ENCODE measurements around the gene AHNAK2.
"Not testable (repeated sequence)": the region's sequence is repeated elsewhere in the genome, so short reads cannot be mapped to it uniquely, and the experiment has no call there.

AHNAK2 gene

DNA sequence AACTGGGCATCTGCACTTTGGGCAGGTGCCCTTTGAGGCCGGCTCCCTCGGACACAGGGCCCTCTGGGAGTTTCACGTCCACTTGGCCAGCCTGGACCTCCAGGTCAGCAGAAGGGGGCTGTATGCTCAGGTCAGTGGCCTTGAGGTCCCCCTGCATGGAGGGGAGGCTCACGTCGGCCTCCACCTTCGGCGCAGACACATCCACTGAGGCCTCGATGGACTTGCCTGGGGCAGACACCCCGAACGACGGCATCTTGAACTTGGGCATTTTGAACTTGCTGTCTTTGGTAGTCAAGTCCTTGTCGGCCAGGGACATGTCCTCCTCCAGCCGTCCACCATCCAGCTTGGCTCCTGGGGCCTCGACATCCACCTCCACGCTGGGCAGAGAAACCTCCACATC lies 27.5 kb downstream of the AHNAK2 start:
- DNase-seq: not testable (repeated sequence)

DNA sequence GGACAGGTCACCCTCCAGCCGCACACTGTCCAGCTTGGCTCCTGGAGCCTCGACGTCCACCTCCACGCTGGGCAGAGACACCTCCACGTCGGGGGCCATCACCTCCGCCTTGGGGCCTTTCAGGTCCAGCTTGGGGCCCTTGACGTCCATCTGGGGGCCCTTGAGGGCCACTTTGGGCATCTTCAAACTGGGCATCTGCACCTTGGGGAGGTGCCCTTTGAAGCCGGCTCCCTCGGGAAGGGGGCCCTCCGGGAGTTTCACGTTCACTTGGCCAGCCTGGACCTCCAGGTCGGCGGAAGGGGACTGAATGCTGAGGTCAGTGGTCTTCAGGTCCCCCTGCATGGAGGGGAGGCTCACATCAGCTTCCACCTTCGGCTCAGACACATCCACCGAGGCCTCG lies 28.2 kb downstream of the AHNAK2 start:
- DNase-seq: no peak

- not testable (repeated sequence) for DNase-seq
Observed at GRCh38 chr14:104949406-104949955, 28.7 kb downstream of the AHNAK2 start.

DNA sequence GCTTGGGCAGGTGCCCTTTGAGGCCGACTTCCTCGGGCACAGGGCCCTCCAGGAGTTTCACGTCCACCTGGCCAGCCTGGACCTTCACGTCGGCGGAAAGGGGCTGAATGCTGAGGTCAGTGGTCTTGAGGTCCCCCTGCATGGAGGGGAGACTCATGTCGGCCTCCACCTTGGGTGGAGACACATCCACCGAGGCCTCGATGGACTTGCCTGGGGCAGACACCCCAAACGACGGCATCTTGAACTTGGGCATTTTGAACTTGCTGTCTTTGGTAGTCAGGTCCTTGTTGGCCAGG lies 29.5 kb downstream of the AHNAK2 start:
- no peak for DNase-seq

- DNase-seq: not testable (repeated sequence)
Observed at GRCh38 chr14:104947881-104948735, 30.1 kb downstream of the AHNAK2 start.

DNA sequence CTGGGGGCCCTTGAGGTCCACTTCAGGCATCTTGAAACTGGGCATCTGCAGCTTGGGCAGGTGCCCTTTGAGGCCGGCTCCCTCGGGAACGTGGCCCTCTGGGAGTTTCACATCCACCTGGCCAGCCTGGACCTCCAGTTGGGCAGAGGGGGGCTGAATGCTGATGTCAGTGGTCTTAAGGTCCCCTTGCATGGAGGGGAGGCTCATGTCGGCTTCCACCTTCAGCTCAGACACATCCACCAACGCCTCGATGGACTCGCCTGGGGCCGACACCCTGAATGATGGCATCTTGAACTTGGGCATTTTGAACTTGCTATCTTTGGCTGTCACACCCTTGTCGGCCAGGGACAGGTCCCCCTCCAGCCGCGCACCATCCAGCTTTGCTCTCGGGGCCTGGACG lies 31.0 kb downstream of the AHNAK2 start:
- DNase-seq: not testable (repeated sequence)

GRCh38 chr14:104945986-104946965 lies 31.9 kb downstream of the AHNAK2 start:
- not testable (repeated sequence) for DNase-seq

- not testable (repeated sequence) for DNase-seq
Observed at GRCh38 chr14:104945266-104945665, 32.9 kb downstream of the AHNAK2 start.

DNA sequence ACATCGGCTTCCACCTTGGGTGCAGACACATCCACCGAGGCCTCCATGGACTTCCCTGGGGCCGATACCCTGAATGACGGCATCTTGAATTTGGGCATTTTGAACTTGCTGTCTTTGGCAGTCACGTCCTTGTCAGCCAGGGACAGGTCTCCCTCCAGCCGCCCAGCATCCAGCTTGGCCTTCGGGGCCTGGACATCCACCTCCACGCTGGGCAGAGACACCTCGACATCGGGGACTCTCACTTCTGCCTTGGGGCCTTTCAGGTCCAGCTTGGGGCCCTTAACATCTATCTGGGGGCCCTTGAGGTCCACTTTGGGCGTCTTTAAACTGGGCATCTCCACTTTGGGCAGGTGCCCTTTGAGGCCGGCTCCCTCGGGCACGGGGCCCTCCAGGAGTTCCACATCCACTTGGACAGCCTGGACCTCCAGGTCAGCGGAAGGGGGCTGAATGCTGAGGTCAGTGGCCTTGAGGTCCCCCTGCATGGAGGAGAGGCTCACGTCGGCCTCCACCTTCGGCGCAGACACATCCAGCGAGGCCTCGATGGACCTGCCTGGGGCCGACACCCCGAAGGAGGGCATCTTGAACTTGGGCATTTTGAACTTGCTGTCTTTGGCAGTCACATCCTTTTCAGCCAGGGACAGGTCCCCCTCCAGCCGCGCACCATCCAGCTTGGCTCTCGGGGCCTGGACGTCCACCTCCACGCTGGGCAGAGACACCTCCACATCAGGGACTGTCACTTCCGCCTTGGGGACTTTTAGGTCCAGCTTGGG lies 33.6 kb downstream of the AHNAK2 start:
- not testable (repeated sequence) for DNase-seq

- not testable (repeated sequence) for DNase-seq
Observed at GRCh38 chr14:104944016-104944308, 34.2 kb downstream of the AHNAK2 start.

DNA sequence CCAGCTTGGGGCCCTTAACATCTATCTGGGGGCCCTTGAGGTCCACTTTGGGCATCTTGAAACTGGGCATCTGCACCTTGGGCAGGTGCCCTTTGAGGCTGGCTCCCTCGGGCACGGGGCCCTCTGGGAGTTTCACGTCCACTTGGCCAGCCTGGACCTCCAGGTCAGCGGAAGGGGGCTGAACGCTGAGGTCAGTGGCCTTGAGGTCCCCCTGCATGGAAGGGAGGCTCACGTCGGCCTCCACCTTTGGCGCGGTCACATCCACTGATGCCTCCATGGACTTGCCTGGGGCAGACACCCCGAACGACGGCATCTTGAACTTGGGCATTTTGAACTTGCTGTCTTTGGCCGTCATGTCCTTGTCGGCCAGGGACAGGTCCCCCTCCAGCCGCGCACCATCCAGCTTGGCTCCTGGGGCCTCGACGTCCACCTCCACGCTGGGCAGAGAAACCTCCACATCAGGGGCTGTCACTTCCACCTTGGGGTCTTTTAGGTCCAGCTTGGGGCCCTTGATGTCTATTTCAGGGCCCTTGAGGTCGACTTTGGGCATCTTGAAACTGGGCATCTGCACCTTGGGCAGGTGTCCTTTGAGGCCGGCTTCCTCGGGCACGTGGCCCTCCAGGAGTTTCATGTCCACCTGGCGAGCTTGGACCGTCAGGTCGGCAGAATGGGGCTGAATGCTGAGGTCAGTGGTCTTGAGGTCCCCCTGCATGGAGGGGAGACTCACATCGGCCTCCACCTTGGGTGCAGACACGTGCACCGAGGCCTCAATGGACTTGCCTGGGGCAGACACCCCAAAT lies 34.8 kb downstream of the AHNAK2 start:
- DNase-seq: not testable (repeated sequence)

- no peak for DNase-seq
Observed at GRCh38 chr14:104942586-104942985, 35.6 kb downstream of the AHNAK2 start.

GRCh38 chr14:104941508-104942365 lies 36.4 kb downstream of the AHNAK2 start:
- no peak for DNase-seq

DNA sequence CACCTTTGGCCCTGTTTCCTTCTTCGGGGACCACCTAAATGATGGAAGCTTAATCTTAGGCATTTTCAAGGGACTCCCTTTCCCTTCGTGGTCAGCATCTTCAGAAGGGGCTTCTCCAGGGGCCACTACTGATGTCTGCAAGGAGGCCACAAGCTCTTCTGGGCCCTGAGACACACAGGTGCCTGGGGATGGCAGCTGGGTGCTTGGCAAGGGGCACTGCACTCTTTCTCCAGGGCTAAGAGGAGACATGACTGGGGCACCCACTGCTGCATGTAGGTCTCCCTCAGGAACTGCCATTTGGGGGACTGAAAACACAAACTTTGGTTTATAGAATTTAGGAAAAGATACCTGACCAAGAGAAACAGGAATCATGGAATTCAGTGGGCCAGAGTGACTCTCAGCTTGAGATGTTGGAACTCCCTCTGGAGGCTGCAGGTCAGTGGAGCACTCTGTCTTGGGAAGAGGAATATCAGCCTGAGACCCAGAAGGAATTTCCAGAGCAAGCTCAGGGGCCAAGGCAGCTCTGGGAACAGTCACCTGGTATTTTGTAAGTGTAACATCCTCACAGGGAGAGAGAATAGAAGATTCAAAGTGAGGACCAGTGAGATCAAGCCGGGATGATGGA lies 37.5 kb downstream of the AHNAK2 start:
- DNase-seq: no peak

DNA sequence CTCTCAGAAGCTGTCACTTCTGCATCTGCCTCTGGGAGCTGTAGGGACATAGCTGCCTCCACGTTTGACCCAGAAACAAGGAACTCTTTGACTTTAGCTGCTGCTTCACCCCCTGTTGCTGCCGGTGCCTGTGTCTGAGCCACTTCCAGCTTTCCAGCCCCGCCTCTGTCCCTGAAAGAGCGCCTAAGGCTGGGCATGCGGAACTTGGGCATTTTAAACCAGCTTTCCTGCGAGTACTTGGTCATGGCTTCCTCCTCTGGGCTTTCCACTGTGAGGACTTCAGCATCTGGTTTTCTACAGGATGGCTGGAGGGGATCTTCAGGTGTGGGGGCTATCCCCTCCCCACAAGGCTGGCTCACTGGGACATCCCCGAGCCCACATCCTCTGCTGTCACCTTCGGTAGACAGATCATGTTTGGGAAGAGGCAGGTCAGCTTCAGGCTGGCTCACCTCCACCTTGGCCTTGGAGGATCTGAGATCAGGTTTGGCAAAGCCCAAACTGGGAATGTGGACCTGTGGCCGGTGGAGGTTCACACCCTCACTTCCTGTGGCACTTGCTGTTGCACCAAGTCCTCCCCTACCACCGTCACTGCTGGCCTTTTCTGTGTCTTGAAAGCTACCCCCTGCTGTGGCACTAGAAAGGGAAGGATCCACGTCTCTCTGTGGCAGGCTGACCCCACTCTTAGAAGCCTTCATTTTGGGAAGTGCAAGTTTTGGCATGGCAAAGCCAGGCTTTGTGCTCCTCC lies 38.3 kb downstream of the AHNAK2 start:
- DNase-seq: no peak

- DNase-seq: no peak
Observed at GRCh38 chr14:104938960-104939359, 39.2 kb downstream of the AHNAK2 start.

GRCh38 chr14:104938436-104938835 lies 39.7 kb downstream of the AHNAK2 start:
- no peak for DNase-seq

GRCh38 chr14:104937694-104938365 lies 40.3 kb downstream of the AHNAK2 start:
- DNase-seq: no peak

GRCh38 chr14:104937161-104937560 lies 41.0 kb downstream of the AHNAK2 start:
- DNase-seq: no peak
